SK-MEL-5 (cell line): ENCODE measurements around the gene CDKL5. TPM values are rescaled to one million over a fixed set of nuclear protein-coding genes. Genes with fewer than 3 reads are reported as not detected.

Experiments used
- DNase-seq: peaks from one replicate; pipeline ENCODE4 v3.0.0-alpha.2; 2016; ENCODE audit warnings: low read depth, low spot score
- in situ Hi-C: cut with HindIII; loops from 2 replicates; pipeline ENCODE4 v1.10.0; 2016; ENCODE audit warnings: low sequenced_read_pairs, high pct_unique_total_duplicates, low pct_unique_long_range_greater_than_20kb
- total RNA-seq: library from RNA; depleted of rRNA; stranded (reverse); fragments of >200 nt; shearing (Covaris generic); gene quantifications from 2 replicates; pipeline ENCODE4 v1.2.3, GENCODE V29; 2014

CDKL5 gene
- total RNA-seq, 1 experiment from 2014 or later = 2.9 TPM

DNA sequence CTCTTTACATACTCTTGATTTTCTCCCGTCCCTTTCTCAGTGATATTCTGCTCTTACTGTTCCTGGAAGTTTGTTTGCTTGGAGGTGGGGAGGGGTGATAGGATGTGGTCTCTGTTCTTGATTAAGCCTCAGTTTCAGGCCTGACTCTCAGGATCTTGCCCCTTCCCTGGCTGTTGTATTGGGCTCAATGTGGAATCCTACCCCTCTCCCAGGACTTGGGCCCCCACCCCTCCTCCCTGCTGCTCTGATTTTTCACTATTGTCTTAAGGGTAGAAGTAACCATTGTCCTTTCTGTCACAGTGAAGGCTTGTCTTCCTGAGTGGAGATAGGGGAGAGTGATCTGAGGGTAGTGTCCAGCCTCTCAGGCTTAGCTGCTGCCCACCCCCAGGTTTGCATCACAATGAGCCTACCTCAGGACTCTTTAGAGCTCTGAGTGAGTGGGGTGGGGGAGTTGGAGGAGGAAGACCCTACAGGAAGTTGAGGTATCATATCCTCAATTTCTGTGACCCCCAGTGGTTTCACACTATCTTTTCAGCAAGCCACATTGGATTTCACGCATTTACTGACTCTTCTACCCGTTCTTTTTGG lies 16.5 kb downstream of the CDKL5 start:
- in situ Hi-C loops = no loop called here
- no peak for DNase-seq

DNA sequence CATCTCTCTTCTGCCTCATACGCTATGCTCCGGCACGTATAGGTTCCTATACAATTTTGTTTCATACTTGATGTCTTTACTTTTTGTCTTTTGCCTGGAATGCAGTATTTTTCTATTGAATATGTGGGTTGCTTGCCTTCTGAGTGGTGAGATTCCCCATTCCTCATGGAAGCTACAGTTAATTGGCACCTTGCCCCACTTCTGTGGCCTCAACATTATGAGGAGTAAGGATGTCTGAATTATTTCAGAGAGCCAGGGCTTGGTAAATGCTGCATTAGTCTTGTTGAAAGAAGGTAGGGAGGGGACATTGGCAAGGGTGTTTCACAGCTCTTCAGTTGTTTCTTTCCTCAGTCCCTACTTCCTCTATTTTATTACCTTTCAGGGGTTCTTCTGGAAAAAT lies 23.0 kb downstream of the CDKL5 start:
- in situ Hi-C loops = no loop called here
- no peak for DNase-seq

- no peak for DNase-seq
- in situ Hi-C loops = no loop called here
Measured at GRCh38 chrX:18449236-18449635, 23.8 kb downstream of the CDKL5 start.

GRCh38 chrX:18455384-18455783 lies 30.0 kb downstream of the CDKL5 start:
- DNase-seq = no peak
- in situ Hi-C loops = no loop called here

- DNase-seq = no peak
Measured at GRCh38 chrX:18457000-18457399, 31.6 kb downstream of the CDKL5 start.

DNA sequence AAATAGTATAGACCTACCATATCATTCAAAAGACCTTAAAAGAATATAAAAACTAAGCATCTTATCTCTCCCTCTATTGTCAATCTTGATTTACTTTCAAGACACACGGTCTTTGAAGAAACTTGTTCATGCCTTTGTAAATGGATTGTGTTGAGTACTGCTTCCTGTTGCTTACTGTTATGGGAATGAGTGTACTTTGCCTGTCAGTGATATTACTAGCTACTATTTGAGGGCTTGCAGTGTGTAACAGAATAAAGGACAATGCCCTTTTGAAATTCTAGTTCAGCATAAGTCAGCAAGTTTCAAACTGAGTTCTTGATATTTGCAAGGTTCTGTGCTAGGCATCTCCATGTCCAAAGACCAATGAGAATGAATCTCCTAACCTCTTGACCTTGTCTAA lies 36.0 kb downstream of the CDKL5 start:
- in situ Hi-C loops = no loop called here
- peak; percentile 23 for DNase-seq

More at GRCh38 chrX:18457000-18457399, 31.6 kb downstream of the CDKL5 start:
- in situ Hi-C loops = no loop called here

GRCh38 chrX:18464499-18464898 lies 39.1 kb downstream of the CDKL5 start:
- DNase-seq = no peak
- in situ Hi-C loops = no loop called here

GRCh38 chrX:18465051-18465450 lies 39.6 kb downstream of the CDKL5 start:
- DNase-seq = no peak
- in situ Hi-C loops = no loop called here

- DNase-seq = no peak
- in situ Hi-C loops = no loop called here
Measured at GRCh38 chrX:18468599-18468998, 43.2 kb downstream of the CDKL5 start.

DNA sequence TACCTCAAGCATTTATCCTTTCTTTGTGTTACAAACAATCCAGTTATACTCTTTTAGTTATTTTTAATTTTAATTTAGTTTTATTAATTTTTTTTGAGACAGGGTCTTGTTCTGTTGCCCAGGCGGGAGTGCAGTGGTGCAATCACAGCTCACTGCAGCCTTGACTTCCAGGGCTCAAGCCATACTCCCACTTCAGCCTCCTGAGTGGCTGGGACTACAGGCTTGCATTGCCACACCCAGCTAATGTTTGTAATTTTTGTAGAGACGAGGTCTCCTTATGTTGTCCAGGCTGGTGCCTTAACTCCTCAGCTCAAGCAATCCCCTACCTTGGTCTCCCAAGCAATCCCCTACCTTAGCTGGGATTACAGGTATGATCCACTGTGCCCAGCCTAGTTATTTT lies 45.9 kb downstream of the CDKL5 start:
- DNase-seq = no peak
- in situ Hi-C loops = no loop called here

DNA sequence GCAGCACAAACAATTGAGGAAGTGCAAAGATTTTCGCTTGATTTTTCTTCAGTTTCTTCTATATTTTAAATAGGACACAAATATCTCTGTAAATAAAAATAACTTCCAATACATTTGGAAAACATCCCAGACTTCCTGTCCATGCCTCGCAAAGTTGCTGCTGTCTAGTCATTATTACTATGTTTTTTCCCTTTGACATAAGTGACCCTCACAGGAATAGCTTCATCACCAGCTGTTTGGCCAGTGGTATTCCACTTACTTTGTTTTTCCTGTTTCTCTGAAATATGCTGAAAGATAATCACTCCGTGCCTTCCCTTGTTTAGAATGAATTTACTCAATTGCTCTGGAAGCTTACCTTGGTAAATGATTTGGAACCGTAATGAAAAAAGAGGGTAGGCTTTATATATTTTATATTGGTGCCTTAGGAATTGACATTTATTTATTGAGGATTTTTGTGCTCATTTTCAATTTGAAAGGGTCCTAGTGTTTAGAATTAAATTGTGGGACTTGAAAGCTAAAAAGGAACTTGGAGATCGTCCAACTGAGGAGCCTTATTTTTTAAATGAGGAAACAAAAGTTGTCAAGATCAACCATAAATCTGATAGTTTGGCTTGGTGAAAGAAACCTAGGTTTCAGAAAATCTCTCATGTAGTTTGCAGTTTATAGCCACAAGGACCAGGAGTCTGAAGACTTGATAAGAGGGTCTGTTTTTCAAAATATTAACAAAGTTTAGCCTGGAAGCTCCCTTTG lies 65.6 kb downstream of the CDKL5 start:
- DNase-seq = no peak
- in situ Hi-C loops = no loop called here

GRCh38 chrX:18491587-18492340 lies 66.4 kb downstream of the CDKL5 start:
- in situ Hi-C loops = no loop called here
- no peak for DNase-seq

- in situ Hi-C loops = no loop called here
- DNase-seq = no peak
Measured at GRCh38 chrX:18534949-18535348, 109.5 kb downstream of the CDKL5 start.

- in situ Hi-C loops = no loop called here
- no peak for DNase-seq
Measured at GRCh38 chrX:18537068-18537467, 111.7 kb downstream of the CDKL5 start.

DNA sequence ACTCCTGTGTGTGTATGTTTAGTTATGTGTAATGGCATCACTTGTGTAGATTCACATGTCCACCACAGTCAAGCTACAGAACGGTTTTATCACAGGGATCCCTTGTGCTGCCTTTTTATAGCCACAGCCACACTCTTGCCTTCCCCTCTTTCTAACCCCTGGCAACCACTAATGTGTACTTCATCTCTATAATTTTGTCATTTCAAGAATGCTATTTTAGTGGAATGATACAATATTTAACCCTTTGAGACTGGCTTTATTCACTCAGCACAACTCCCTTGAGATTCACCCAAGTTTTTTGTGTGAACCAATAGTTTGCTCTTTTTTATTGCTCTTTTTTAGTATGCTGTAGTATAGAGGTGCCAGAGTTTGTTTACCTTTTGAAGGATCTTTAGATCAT lies 112.1 kb downstream of the CDKL5 start:
- in situ Hi-C loops = no loop called here
- no peak for DNase-seq

- in situ Hi-C loops = no loop called here
- no peak for DNase-seq
Measured at GRCh38 chrX:18542131-18542530, 116.7 kb downstream of the CDKL5 start.

DNA sequence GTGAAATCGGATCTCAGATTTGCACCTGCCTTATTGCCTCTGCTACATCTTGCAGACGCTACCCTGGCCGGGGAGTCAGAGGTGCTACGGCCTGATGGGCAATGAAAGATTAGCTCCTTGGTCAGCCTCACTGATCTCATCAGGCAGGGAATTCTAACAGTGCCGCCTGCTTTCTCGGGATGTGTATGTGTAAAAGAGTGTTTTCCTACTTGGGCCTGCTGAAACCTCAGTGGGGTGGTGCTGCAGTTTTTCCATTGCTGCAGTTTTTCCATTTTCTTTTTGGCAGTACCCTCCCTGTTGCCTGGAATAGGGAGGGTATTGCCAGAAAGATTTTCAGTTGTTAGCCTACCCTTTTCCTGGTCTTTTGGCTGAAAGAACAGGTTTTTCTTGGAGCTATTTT lies 117.5 kb downstream of the CDKL5 start:
- in situ Hi-C loops = no loop called here
- DNase-seq = no peak

DNA sequence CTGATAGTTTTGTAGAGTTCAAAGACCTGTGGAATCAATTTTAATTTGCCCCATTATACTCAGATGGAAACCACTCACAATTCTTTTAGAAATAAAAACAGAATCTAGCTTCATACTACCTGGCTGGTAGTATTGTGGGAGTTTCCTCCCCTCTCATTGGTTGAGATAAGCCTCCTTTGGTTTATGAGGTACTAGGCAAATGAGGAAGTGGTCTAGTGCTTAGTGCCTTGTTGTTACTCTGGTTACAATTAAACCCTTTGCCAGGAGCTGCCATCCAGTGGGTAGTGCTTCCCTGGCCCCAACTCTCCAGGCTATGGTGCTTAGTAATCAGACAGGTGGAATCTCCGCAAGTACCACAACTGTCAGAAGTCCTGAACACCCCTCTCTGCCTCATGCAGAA lies 118.3 kb downstream of the CDKL5 start:
- DNase-seq = no peak
- in situ Hi-C loops = no loop called here

GRCh38 chrX:18545771-18546170 lies 120.4 kb downstream of the CDKL5 start:
- in situ Hi-C loops = no loop called here

More at GRCh38 chrX:18545771-18546170, 120.4 kb downstream of the CDKL5 start:
- DNase-seq = no peak
